Peyer's patch (tissue), 4 donors: ENCODE results near the gene BNIP5. TPM values are rescaled to one million over a fixed set of nuclear protein-coding genes. Genes with fewer than 3 reads are reported as not detected.

Source experiments
- DNase-seq, 3 donors: peaks; one replicate each; pipeline ENCODE4 v3.0.0-alpha.2; 2017 to 2019
- H3K27ac ChIP-seq, 4 donors: fragments of 200-600 bp; sonication (generic); one replicate each; pipeline ENCODE4 v1.5.1; 2016 to 2019
- H3K27me3 ChIP-seq, 2 donors: fragments of 200-600 bp; sonication (generic); one replicate each; pipeline ENCODE4 v1.5.1; 2019
- H3K36me3 ChIP-seq, 3 donors: fragments of 200-600 bp; sonication (generic); one replicate each; pipeline ENCODE4 v1.5.1; 2016 to 2019
- H3K4me1 ChIP-seq, 4 donors: fragments of 200-600 bp; sonication (generic); one replicate each; pipeline ENCODE4 v1.5.1; 2016 to 2019
- H3K4me3 ChIP-seq, 4 donors: fragments of 200-600 bp; sonication (generic); 1 replicate in 3 of 4; 2 replicates in 1 of 4; pipeline ENCODE4 v1.5.1; 2016 to 2019; ENCODE audit warnings: mild to moderate bottlenecking in 1 of 4
- H3K9me3 ChIP-seq, 4 donors: fragments of 200-600 bp; sonication (generic); one replicate each; pipeline ENCODE4 v1.5.1; 2016 to 2019; ENCODE audit warnings: mild to moderate bottlenecking in 1 of 4
- CTCF ChIP-seq, 6 experiments: fragments of 450-650 bp in 4 of 6; fragments of 200-600 bp in 2 of 6; sonication (generic) in 1 of 6; IDR thresholded peaks; one replicate each; pipeline ENCODE4 v1.5.1; 2017 to 2019; ENCODE audit warnings: antibody characterized with exemption in 6 of 6, mild to moderate bottlenecking in 3 of 6, moderate library complexity in 1 of 6
- POLR2A ChIP-seq, 2 donors: fragments of 450-650 bp; IDR thresholded peaks; one replicate each; pipeline ENCODE4 v1.5.1; 2017; ENCODE audit warnings: antibody characterized with exemption in 2 of 2, mild to moderate bottlenecking in 2 of 2, moderate library complexity in 2 of 2
- total RNA-seq, 4 donors: library from RNA; depleted of rRNA; stranded (reverse); fragments of >200 nt; gene quantifications; one replicate each; pipeline ENCODE4 v1.1.0, GENCODE V29; 2016

Gene BNIP5
- total RNA-seq, 4 donors from 2014 or later = 9.1 to 35.4 (median 25.3) TPM

- Histone ChIP-seq H3K27me3 (no peaks in the 10 kb centered on the region), H3K36me3 (no peaks in the 10 kb centered on the region), H3K9me3 (no peaks in the 10 kb centered on the region), H3K4me3 (no peak overlapping the region), H3K27ac (no peak overlapping the region), H3K4me1 (no peaks in the 10 kb centered on the region)
- no peak for DNase-seq
- TF ChIP-seq CTCF (IDR thresholded peaks at IDR 0.05) (no peak), POLR2A (IDR thresholded peaks at IDR 0.05) (no peak)
Observed at GRCh38 chr6:36280467-36280866, 56.2 kb downstream of the BNIP5 start.

GRCh38 chr6:36277946-36278470 is 58.7 kb downstream of the BNIP5 start:
- H3K4me3 ChIP-seq = no peak overlapping the region
- DNase-seq = no peak

GRCh38 chr6:36276581-36277536 is 59.8 kb downstream of the BNIP5 start:
- DNase-seq = no peak
- H3K4me1 ChIP-seq = no peaks in the 10 kb centered on the region
- H3K9me3 ChIP-seq = no peaks in the 10 kb centered on the region
- no peak overlapping the region for H3K27ac ChIP-seq
- H3K4me3 ChIP-seq = no peak overlapping the region
- TF ChIP-seq CTCF (IDR thresholded peaks at IDR 0.05) (no peak), POLR2A (IDR thresholded peaks at IDR 0.05) (no peak)
- no peaks in the 10 kb centered on the region for H3K36me3 ChIP-seq
- no peaks in the 10 kb centered on the region for H3K27me3 ChIP-seq

More at GRCh38 chr6:36277946-36278470, 58.7 kb downstream of the BNIP5 start:
- Histone ChIP-seq H3K4me1 (no peaks in the 10 kb centered on the region), H3K27me3 (no peaks in the 10 kb centered on the region), H3K36me3 (no peaks in the 10 kb centered on the region), H3K27ac (no peak overlapping the region), H3K9me3 (no peaks in the 10 kb centered on the region)
- no peak for TF ChIP-seq POLR2A (IDR thresholded peaks at IDR 0.05)
- TF ChIP-seq CTCF (IDR thresholded peaks at IDR 0.05) = no peak

GRCh38 chr6:36273802-36274514 is 62.7 kb downstream of the BNIP5 start:
- H3K4me3 ChIP-seq = no peak overlapping the region
- H3K27ac ChIP-seq = no peak overlapping the region

More at GRCh38 chr6:36273802-36274514, 62.7 kb downstream of the BNIP5 start:
- Histone ChIP-seq H3K4me1 (no peaks in the 10 kb centered on the region), H3K27me3 (no peaks in the 10 kb centered on the region), H3K36me3 (no peaks in the 10 kb centered on the region), H3K9me3 (no peaks in the 10 kb centered on the region)
- TF ChIP-seq POLR2A (IDR thresholded peaks at IDR 0.05) (no peak), CTCF (IDR thresholded peaks at IDR 0.05) (no peak)
- DNase-seq = no peak
